K562 (cell line): ENCODE data around the gene MPZL1. TPM values are rescaled to one million over a fixed set of nuclear protein-coding genes. Genes with fewer than 3 reads are reported as not detected.

ENCODE experiments used
- ATAC-seq: fragments of 200-7000 bp; cut with Tn5 transposase; 3 replicates; pipeline ENCODE4 v1.9.1; 2020; ENCODE audit warnings: moderate library complexity
- BruUV-seq: library from RNA; stranded (reverse); fragments of 400-500 nt; replicated peaks from 2 replicates; lab custom pipeline; 2021; lab: Mats Ljungman, UMichigan
- CTCF ChIA-PET: fragments of 300-600 bp; formaldehyde crosslinking; extraction: SDS; loops from one replicate; lab custom pipeline; 2021; ENCODE audit warnings: low intra/inter-chr PET ratio; lab: Yijun Ruan, JAX
- POLR2A ChIA-PET: fragments of 300-600, 350-650 bp; sonication (Branson Sonifier 250); formaldehyde crosslinking; extraction: SDS; loops from one replicate; lab custom pipeline; 2021; ENCODE audit warnings: antibody characterized with exemption, inconsistent platforms; lab: Yijun Ruan, JAX
- DNase-seq, 4 experiments: peaks; one replicate each; pipeline versions ENCODE4 v3.0.0 to v3.0.0-alpha.2; 2011 to 2018; ENCODE audit warnings: low spot score in 3 of 4, mixed read lengths in 3 of 4; ENCODE audit errors: extremely low read depth in 1 of 4
- FAIRE-seq: peaks from 2 replicates; lab custom pipeline; 2011; peaks lifted over from hg19 to GRCh38; lab: Jason Lieb, UNC
- H2AFZ ChIP-seq: 2 replicates; pipeline ENCODE4 v1.6.0; 2011; ENCODE audit warnings: low read depth, low read length, control low read depth, inconsistent platforms
- H3K27ac ChIP-seq: fragments of 200-600 bp; 3 replicates; pipeline ENCODE4 v1.8.0; 2011; ENCODE audit warnings: low read depth, mild to moderate bottlenecking, control low read depth, inconsistent platforms, low read length, moderate library complexity, mixed read lengths; ENCODE audit errors: extremely low read depth
- H3K27me3 ChIP-seq, 2 experiments: fragments of 300-600 bp in 1 of 2; 2 replicates in 1 of 2; 3 replicates in 1 of 2; pipeline versions ENCODE4 v1.6.0 to v1.8.0; 2011; ENCODE audit warnings: inconsistent platforms in 2 of 2, low read length in 2 of 2, mild to moderate bottlenecking in 1 of 2, mixed read lengths in 1 of 2, moderate library complexity in 1 of 2; ENCODE audit not compliant: control insufficient read depth in 2 of 2, insufficient read depth in 2 of 2
- H3K36me3 ChIP-seq: fragments of 300-600 bp; 3 replicates; pipeline ENCODE4 v1.8.0; 2011; ENCODE audit warnings: mild to moderate bottlenecking, low read length, inconsistent platforms; ENCODE audit not compliant: control insufficient read depth, insufficient read depth
- H3K4me1 ChIP-seq, 2 experiments: fragments of 200-600 bp in 1 of 2; replicated peaks in 1 of 2; 2 replicates in 1 of 2; 3 replicates in 1 of 2; pipeline versions ENCODE4 v1.5.1 to v1.8.0; 2011; ENCODE audit warnings: inconsistent platforms in 2 of 2, low read length in 2 of 2, mild to moderate bottlenecking in 1 of 2, mixed read lengths in 1 of 2, moderate library complexity in 1 of 2; ENCODE audit not compliant: control insufficient read depth in 2 of 2, insufficient read depth in 2 of 2
- H3K4me2 ChIP-seq: 2 replicates; pipeline ENCODE4 v1.6.1; 2011; ENCODE audit warnings: low read length, control low read depth, inconsistent platforms, mixed read lengths; ENCODE audit not compliant: insufficient read depth
- H3K4me3 ChIP-seq: fragments of 200-600 bp; sonication (generic), shearing (Covaris generic); 2 replicates; pipeline ENCODE4 v1.5.1; 2016; ENCODE audit warnings: control low read depth, inconsistent platforms
- H3K79me2 ChIP-seq: fragments of 200-600 bp; 3 replicates; pipeline ENCODE4 v1.8.0; 2011; ENCODE audit warnings: low read length, inconsistent platforms; ENCODE audit not compliant: control insufficient read depth, insufficient read depth
- H3K9ac ChIP-seq, 2 experiments: 2 replicates each; pipeline versions ENCODE4 v1.6.0 to v1.6.1; 2011; ENCODE audit warnings: low read depth in 2 of 2, low read length in 2 of 2, control low read depth in 1 of 2, inconsistent platforms in 1 of 2, mild to moderate bottlenecking in 1 of 2, mixed read lengths in 1 of 2; ENCODE audit not compliant: insufficient read depth in 1 of 2
- H3K9me1 ChIP-seq: one replicate; pipeline ENCODE4 v1.6.0; 2011; ENCODE audit warnings: inconsistent platforms, mild to moderate bottlenecking, low read length, moderate library complexity; ENCODE audit not compliant: control insufficient read depth, insufficient read depth
- H3K9me3 ChIP-seq: replicated peaks from 2 replicates; pipeline ENCODE4 v1.5.1; 2011; ENCODE audit warnings: low read depth, low read length, inconsistent platforms; ENCODE audit not compliant: control insufficient read depth, insufficient read depth
- H4K20me1 ChIP-seq: replicated peaks from 2 replicates; pipeline ENCODE4 v1.6.1; 2011; ENCODE audit warnings: low read length, inconsistent platforms, mixed read lengths; ENCODE audit not compliant: control insufficient read depth, insufficient read depth
- COPS2 ChIP-seq: fragments of 450-650 bp; conservative IDR thresholded peaks from 2 replicates; pipeline ENCODE4 v1.6.1; 2016; ENCODE audit warnings: mild to moderate bottlenecking, moderate library complexity
- ESRRA ChIP-seq: fragments of 450-650 bp; IDR thresholded peaks from 2 replicates; pipeline ENCODE4 v1.6.1; 2014; ENCODE audit warnings: low read depth, mild to moderate bottlenecking, moderate library complexity, borderline replicate concordance
- HEY1 ChIP-seq: fragments of 250-450 bp; sonication (Bioruptor Pico); IDR thresholded peaks from 2 replicates; pipeline ENCODE4 v1.5.0; 2020; ENCODE audit warnings: mild to moderate bottlenecking, moderate library complexity, borderline replicate concordance
- MXI1 ChIP-seq: IDR thresholded peaks from 2 replicates; pipeline ENCODE4 v1.6.1; 2011; ENCODE audit warnings: low read depth, mild to moderate bottlenecking, improper control_type of control experiment, low read length
- NFE2L1 ChIP-seq: fragments of 450-650 bp; IDR thresholded peaks from 2 replicates; pipeline ENCODE4 v1.6.1; 2016; ENCODE audit warnings: missing genetic modification characterization, low read depth, mild to moderate bottlenecking, missing compliant biosample characterization, moderate library complexity, borderline replicate concordance
- NFIX ChIP-seq: fragments of 250-450 bp; sonication (Bioruptor Pico); IDR thresholded peaks from 2 replicates; pipeline ENCODE4 v1.4.0; 2020; ENCODE audit warnings: low read depth, mild to moderate bottlenecking, moderate library complexity
- POLR3G ChIP-seq: IDR thresholded peaks from 2 replicates; pipeline ENCODE4 v1.6.1; 2011; ENCODE audit not compliant: insufficient read length, insufficient replicate concordance; ENCODE audit errors: extremely low read depth
- PTTG1 ChIP-seq: fragments of 450-650 bp; IDR thresholded peaks from 2 replicates; pipeline ENCODE4 v1.6.1; 2016; ENCODE audit warnings: low read depth, mild to moderate bottlenecking, missing genetic modification characterization, missing compliant biosample characterization
- RFX7 ChIP-seq: fragments of 250-450 bp; sonication (Bioruptor Pico); IDR thresholded peaks from 2 replicates; pipeline ENCODE4 v1.5.1; 2021; ENCODE audit warnings: mild to moderate bottlenecking
- RUNX1 ChIP-seq: sonication (generic); IDR thresholded peaks from 2 replicates; pipeline ENCODE4 v1.6.1; 2016; ENCODE audit warnings: antibody characterized with exemption, low read depth
- SMARCB1 ChIP-seq: IDR thresholded peaks from 2 replicates; pipeline ENCODE4 v1.6.1; 2011; ENCODE audit warnings: improper control_type of control experiment, low read depth; ENCODE audit not compliant: insufficient read length
- TARDBP ChIP-seq: fragments of 450-650 bp; IDR thresholded peaks from 2 replicates; pipeline ENCODE4 v1.6.1; 2016
- TRIM28 ChIP-seq: fragments of 450-650 bp; IDR thresholded peaks from 2 replicates; pipeline ENCODE4 v1.6.1; 2017
- ZNF707 ChIP-seq: fragments of 250-450 bp; sonication (Bioruptor Pico); conservative IDR thresholded peaks from 2 replicates; pipeline ENCODE4 v1.8.0; 2022; ENCODE audit warnings: inconsistent platforms, mild to moderate bottlenecking, moderate library complexity
- WGBS: fragments of 100-300 bp; shearing (Covaris generic); methylation state at CpG from one replicate; pipeline ENCODE4 v1.1.6; 2016; ENCODE audit warnings: low coverage, mixed read lengths; ENCODE audit not compliant: insufficient coverage; ENCODE audit errors: missing lambda C conversion rate; 5-methylcytosine and 5-hydroxymethylcytosine counted together
- in situ Hi-C: fragments of 300-500 bp; cut with MboI; formaldehyde crosslinking; loops from 4 replicates; pipeline ENCODE4 v1.15.0; 2018; ENCODE audit warnings: inconsistent platforms, mixed read lengths
- intact Hi-C: fragments of 100-400 bp; cut with micrococcal nuclease; formaldehyde crosslinking; loops from 2 replicates; pipeline ENCODE4 v1.14.2; 2022
- polyA plus RNA-seq, 8 experiments: library from polyadenylated mRNA; depleted of rRNA in 4 of 8; stranded (reverse) in 5 of 8; unstranded in 3 of 8; fragments of >200 nt; fragmentation: Nextera tagmentation in 2 of 8; fragmentation: Illumina TruSeq in 1 of 8; extraction: Ambion mirVana in 2 of 8; extraction: Trizol in 1 of 8; gene quantifications; 2 replicates each; pipeline versions ENCODE4 v1.2.1 to v1.2.3, GENCODE V29; 2011 to 2014; ENCODE audit warnings: inconsistent platforms in 1 of 8, missing spikeins in 1 of 8
- total RNA-seq, 7 experiments: library from RNA; depleted of rRNA in 6 of 7; stranded (reverse); fragments of >200 nt in 6 of 7; fragmentation: Illumina TruSeq in 2 of 7; extraction: Trizol in 2 of 7; gene quantifications; 2 replicates each; pipeline versions ENCODE4 v1.2.1 to v1.2.3, GENCODE V29; 2011 to 2021; ENCODE audit warnings: low replicate concordance in 1 of 7
- TF ChIP-seq, protein P1 (sequence below): fragments of 450-650 bp; formaldehyde crosslinking; IDR thresholded peaks from 2 replicates; pipeline ENCODE4 v1.4.0; 2022; ENCODE audit warnings: mild to moderate bottlenecking, moderate library complexity
- TF ChIP-seq, protein P2 (sequence below): fragments of 450-650 bp; IDR thresholded peaks from 2 replicates; pipeline ENCODE4 v1.6.1; 2016; ENCODE audit warnings: mild to moderate bottlenecking
- TF ChIP-seq, protein P3 (sequence below), 2 experiments: fragments of 250-450 bp in 1 of 2; fragments of 450-650 bp in 1 of 2; sonication (Bioruptor Pico) in 1 of 2; IDR thresholded peaks; 2 replicates each; pipeline versions ENCODE4 v1.6.1 to v1.8.0; 2016 to 2021; ENCODE audit warnings: mild to moderate bottlenecking in 2 of 2, moderate library complexity in 2 of 2, missing compliant biosample characterization in 1 of 2, missing genetic modification characterization in 1 of 2

MPZL1 gene
- total and polyA plus RNA-seq, 9 of the 15 experiments (the other 6 are each of a cell fraction or from before 2014, with no cell fraction given), result 14.5 to 153 (median 66.5) TPM

DNA sequence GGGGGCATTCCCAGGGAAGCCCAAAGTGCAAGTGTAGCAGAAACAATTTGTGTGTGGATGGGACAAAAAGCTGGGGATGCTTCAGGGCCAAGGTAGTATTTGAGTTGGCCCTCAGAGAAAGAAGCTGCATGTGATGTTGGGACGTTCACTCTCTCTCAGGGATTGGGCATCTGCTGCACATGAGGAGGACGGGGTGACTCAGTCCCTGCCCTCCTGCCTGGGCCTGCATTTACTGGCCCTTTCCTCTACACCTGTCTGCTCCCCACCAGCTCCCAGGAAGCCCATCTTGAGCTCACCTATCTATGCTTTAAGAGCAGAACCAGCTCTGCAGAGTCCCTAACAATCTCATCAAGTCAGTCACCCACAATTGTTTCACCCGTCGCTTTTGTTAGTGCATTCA, 23.5 kb upstream of the MPZL1 start:
- no peak for ATAC-seq
- no peaks in the 10 kb centered on the region for H3K79me2 ChIP-seq
- no peaks in the 10 kb centered on the region for H3K9me1 ChIP-seq
- TF ChIP-seq, protein P1, sequence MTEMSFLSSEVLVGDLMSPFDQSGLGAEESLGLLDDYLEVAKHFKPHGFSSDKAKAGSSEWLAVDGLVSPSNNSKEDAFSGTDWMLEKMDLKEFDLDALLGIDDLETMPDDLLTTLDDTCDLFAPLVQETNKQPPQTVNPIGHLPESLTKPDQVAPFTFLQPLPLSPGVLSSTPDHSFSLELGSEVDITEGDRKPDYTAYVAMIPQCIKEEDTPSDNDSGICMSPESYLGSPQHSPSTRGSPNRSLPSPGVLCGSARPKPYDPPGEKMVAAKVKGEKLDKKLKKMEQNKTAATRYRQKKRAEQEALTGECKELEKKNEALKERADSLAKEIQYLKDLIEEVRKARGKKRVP (CRISPR knock-in tag), result no peak
- no peak for TF ChIP-seq NFE2L1 (tag)
- TF ChIP-seq MXI1, result no peak
- TF ChIP-seq ZNF707, result no peak
- TF ChIP-seq NFIX, result no peak
- no peak for TF ChIP-seq SMARCB1
- no peak for TF ChIP-seq RFX7 (CRISPR knock-in tag)
- TF ChIP-seq, protein P2, sequence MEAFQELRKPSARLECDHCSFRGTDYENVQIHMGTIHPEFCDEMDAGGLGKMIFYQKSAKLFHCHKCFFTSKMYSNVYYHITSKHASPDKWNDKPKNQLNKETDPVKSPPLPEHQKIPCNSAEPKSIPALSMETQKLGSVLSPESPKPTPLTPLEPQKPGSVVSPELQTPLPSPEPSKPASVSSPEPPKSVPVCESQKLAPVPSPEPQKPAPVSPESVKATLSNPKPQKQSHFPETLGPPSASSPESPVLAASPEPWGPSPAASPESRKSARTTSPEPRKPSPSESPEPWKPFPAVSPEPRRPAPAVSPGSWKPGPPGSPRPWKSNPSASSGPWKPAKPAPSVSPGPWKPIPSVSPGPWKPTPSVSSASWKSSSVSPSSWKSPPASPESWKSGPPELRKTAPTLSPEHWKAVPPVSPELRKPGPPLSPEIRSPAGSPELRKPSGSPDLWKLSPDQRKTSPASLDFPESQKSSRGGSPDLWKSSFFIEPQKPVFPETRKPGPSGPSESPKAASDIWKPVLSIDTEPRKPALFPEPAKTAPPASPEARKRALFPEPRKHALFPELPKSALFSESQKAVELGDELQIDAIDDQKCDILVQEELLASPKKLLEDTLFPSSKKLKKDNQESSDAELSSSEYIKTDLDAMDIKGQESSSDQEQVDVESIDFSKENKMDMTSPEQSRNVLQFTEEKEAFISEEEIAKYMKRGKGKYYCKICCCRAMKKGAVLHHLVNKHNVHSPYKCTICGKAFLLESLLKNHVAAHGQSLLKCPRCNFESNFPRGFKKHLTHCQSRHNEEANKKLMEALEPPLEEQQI, result no peak
- no peak for TF ChIP-seq RUNX1
- no peak for TF ChIP-seq HEY1 (CRISPR knock-in tag)
- TF ChIP-seq ESRRA, result no peak
- TF ChIP-seq POLR3G, result no peak
- TF ChIP-seq, protein P3, sequence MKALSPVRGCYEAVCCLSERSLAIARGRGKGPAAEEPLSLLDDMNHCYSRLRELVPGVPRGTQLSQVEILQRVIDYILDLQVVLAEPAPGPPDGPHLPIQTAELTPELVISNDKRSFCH (CRISPR knock-in tag; IDR thresholded peaks at IDR 0.05), result no peak
- TF ChIP-seq, protein P3 (tag; IDR thresholded peaks at IDR 0.05), result no peak
- TF ChIP-seq COPS2, result no peak
- no peak for TF ChIP-seq PTTG1 (tag)
- no peak for TF ChIP-seq TRIM28
- TF ChIP-seq TARDBP, result no peak
- no peaks in the 10 kb centered on the region for H3K9me3 ChIP-seq
- in situ Hi-C loops, result loop anchor here (10.0 to 25.0 kb wide), 3 partner anchors 634 to 1686 kb away; no protein-coding TSS in a partner anchor
- no peak for FAIRE-seq
- H3K4me1 ChIP-seq, result no peaks in the 10 kb centered on the region; a peak in 1 of 5 replicates
- POLR2A ChIA-PET, result interaction anchor here (1.0 to 1.8 kb wide), 3 partner anchors 9 to 72 kb away, joined by 3 to 5 read pairs (median 5); no protein-coding TSS in a partner anchor
- intact Hi-C loops, result no loop called here
- no peaks in the 10 kb centered on the region for H3K27me3 ChIP-seq
- no peak overlapping the region for H3K27ac ChIP-seq
- H2AFZ ChIP-seq, result no peak overlapping the region
- WGBS, result 80% methylated on average over 4 of the region's 4 CpGs
- no peaks in the 10 kb centered on the region for H4K20me1 ChIP-seq
- no peak overlapping the region for H3K4me3 ChIP-seq
- no peak for DNase-seq
- H3K4me2 ChIP-seq, result no peak overlapping the region
- BruUV-seq, result no TSS peak
- peaks cover 61% of the 10 kb centered on the region for H3K36me3 ChIP-seq
- CTCF ChIA-PET, result no interaction called here
- H3K9ac ChIP-seq, result no peak overlapping the region
